Measurements from ENCODE around the gene MGST3. TPM values are rescaled to one million over a fixed set of nuclear protein-coding genes. Genes with fewer than 3 reads are reported as not detected.

Gene MGST3
- total and polyA plus RNA-seq, 2 of the 13 experiments (the other 11 are each of a cell fraction or from before 2014, with no cell fraction given), result 59.7 to 61.2 TPM

DNA sequence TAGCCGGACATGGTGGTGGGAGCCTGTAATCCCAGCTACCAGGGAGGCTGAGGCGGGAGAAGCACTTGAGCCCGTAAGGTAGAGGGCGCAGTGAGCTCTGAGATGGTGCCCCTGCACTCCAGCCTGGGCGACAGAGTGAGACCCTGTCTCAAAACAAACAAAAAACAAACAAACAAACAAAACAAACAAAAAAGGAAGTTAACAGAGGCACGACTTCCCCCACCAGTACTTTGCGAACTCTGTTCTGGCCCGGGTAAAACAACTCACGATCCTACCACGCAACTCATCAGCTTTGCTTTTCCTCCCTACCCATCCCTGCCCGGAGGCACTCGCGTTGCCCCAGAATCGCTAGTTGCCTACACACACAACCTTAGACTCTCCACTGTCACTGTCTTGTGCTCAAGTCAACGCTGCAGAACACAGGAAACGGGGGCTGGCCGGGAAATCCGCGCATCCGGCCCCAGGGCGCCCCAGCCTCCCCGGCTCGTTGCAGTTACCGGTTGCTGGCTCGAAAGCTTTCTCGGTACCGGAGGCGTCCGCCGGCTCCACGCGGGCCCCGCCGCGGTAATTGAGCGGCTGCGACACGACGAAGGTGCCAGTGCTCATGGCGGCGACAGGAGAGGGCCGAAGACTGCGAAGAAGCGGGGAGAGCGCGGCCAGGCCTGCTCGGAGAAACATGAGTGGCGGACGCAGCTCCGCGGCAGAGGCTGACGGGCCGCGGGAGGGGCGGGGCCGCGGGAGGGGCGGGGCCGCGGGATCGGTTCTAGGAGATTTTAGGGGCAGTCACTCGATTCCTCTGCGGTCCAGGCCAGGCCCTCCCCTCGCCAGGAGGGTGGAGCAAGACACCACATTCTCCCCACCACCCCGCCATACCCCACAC is 67.1 kb downstream of the MGST3 start, which contains the start of gene ALDH9A1 (continued):
- TF ChIP-seq PRMT3 (CRISPR knock-in tag; IDR thresholded peaks at IDR 0.05; ENCODE audit: borderline replicate concordance, low read depth) (no peak), HHEX (CRISPR knock-in tag; IDR thresholded peaks at IDR 0.05) (no peak), MXD4 (CRISPR knock-in tag; IDR thresholded peaks at IDR 0.05) (peak; percentile 86; the same call in 1 of the 2 replicates), POLR2AphosphoS5 (IDR thresholded peaks at IDR 0.05; ENCODE audit: low read depth, low read length) (peak; percentile 65; the same call in 1 of the 2 replicates), ZNF761 (CRISPR knock-in tag; conservative IDR thresholded peaks at IDR 0.05) (peak; percentile 39; the same call in 1 of the 2 replicates), ZNF749 (CRISPR knock-in tag; IDR thresholded peaks at IDR 0.05; ENCODE audit: borderline replicate concordance) (peak; percentile 53; the same call in 1 of the 2 replicates), KMT2B (CRISPR knock-in tag; IDR thresholded peaks at IDR 0.05) (peak; percentile 76), HES4 (CRISPR knock-in tag; IDR thresholded peaks at IDR 0.05; ENCODE audit: borderline replicate concordance) (peak; percentile 87), KLF12 (CRISPR knock-in tag; IDR thresholded peaks at IDR 0.05; ENCODE audit: borderline replicate concordance) (0 out of 2 replicates have a peak, but pooled peaks have one; percentile 47), NPAS2 (CRISPR knock-in tag; IDR thresholded peaks at IDR 0.05; ENCODE audit: borderline replicate concordance) (no peak)
- TF ChIP-seq, protein P1, sequence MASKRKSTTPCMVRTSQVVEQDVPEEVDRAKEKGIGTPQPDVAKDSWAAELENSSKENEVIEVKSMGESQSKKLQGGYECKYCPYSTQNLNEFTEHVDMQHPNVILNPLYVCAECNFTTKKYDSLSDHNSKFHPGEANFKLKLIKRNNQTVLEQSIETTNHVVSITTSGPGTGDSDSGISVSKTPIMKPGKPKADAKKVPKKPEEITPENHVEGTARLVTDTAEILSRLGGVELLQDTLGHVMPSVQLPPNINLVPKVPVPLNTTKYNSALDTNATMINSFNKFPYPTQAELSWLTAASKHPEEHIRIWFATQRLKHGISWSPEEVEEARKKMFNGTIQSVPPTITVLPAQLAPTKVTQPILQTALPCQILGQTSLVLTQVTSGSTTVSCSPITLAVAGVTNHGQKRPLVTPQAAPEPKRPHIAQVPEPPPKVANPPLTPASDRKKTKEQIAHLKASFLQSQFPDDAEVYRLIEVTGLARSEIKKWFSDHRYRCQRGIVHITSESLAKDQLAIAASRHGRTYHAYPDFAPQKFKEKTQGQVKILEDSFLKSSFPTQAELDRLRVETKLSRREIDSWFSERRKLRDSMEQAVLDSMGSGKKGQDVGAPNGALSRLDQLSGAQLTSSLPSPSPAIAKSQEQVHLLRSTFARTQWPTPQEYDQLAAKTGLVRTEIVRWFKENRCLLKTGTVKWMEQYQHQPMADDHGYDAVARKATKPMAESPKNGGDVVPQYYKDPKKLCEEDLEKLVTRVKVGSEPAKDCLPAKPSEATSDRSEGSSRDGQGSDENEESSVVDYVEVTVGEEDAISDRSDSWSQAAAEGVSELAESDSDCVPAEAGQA (IDR thresholded peaks at IDR 0.05; ENCODE audit: low read depth), result no peak
- TF ChIP-seq, protein P1 (CRISPR knock-in tag; IDR thresholded peaks at IDR 0.05; ENCODE audit: borderline replicate concordance), result no peak
- TF ChIP-seq, protein P2, sequence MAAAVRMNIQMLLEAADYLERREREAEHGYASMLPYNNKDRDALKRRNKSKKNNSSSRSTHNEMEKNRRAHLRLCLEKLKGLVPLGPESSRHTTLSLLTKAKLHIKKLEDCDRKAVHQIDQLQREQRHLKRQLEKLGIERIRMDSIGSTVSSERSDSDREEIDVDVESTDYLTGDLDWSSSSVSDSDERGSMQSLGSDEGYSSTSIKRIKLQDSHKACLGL (CRISPR knock-in tag; IDR thresholded peaks at IDR 0.05), result 0 out of 2 replicates have a peak, but pooled peaks have one; percentile 47
- TF ChIP-seq, protein P3, sequence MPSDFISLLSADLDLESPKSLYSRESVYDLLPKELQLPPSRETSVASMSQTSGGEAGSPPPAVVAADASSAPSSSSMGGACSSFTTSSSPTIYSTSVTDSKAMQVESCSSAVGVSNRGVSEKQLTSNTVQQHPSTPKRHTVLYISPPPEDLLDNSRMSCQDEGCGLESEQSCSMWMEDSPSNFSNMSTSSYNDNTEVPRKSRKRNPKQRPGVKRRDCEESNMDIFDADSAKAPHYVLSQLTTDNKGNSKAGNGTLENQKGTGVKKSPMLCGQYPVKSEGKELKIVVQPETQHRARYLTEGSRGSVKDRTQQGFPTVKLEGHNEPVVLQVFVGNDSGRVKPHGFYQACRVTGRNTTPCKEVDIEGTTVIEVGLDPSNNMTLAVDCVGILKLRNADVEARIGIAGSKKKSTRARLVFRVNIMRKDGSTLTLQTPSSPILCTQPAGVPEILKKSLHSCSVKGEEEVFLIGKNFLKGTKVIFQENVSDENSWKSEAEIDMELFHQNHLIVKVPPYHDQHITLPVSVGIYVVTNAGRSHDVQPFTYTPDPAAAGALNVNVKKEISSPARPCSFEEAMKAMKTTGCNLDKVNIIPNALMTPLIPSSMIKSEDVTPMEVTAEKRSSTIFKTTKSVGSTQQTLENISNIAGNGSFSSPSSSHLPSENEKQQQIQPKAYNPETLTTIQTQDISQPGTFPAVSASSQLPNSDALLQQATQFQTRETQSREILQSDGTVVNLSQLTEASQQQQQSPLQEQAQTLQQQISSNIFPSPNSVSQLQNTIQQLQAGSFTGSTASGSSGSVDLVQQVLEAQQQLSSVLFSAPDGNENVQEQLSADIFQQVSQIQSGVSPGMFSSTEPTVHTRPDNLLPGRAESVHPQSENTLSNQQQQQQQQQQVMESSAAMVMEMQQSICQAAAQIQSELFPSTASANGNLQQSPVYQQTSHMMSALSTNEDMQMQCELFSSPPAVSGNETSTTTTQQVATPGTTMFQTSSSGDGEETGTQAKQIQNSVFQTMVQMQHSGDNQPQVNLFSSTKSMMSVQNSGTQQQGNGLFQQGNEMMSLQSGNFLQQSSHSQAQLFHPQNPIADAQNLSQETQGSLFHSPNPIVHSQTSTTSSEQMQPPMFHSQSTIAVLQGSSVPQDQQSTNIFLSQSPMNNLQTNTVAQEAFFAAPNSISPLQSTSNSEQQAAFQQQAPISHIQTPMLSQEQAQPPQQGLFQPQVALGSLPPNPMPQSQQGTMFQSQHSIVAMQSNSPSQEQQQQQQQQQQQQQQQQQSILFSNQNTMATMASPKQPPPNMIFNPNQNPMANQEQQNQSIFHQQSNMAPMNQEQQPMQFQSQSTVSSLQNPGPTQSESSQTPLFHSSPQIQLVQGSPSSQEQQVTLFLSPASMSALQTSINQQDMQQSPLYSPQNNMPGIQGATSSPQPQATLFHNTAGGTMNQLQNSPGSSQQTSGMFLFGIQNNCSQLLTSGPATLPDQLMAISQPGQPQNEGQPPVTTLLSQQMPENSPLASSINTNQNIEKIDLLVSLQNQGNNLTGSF (CRISPR knock-in tag; IDR thresholded peaks at IDR 0.05), result no peak
- TF ChIP-seq, protein P4, sequence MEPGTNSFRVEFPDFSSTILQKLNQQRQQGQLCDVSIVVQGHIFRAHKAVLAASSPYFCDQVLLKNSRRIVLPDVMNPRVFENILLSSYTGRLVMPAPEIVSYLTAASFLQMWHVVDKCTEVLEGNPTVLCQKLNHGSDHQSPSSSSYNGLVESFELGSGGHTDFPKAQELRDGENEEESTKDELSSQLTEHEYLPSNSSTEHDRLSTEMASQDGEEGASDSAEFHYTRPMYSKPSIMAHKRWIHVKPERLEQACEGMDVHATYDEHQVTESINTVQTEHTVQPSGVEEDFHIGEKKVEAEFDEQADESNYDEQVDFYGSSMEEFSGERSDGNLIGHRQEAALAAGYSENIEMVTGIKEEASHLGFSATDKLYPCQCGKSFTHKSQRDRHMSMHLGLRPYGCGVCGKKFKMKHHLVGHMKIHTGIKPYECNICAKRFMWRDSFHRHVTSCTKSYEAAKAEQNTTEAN (CRISPR knock-in tag; conservative IDR thresholded peaks at IDR 0.05), result 0 out of 2 replicates have a peak, but pooled peaks have one; percentile 53
